Measurements from ENCODE around the gene ABCB8. TPM values are rescaled to one million over a fixed set of nuclear protein-coding genes. Genes with fewer than 3 reads are reported as not detected.

Gene ABCB8
- total RNA-seq, 2 experiments from 2014 or later: 57.0 to 62.2 TPM

DNA sequence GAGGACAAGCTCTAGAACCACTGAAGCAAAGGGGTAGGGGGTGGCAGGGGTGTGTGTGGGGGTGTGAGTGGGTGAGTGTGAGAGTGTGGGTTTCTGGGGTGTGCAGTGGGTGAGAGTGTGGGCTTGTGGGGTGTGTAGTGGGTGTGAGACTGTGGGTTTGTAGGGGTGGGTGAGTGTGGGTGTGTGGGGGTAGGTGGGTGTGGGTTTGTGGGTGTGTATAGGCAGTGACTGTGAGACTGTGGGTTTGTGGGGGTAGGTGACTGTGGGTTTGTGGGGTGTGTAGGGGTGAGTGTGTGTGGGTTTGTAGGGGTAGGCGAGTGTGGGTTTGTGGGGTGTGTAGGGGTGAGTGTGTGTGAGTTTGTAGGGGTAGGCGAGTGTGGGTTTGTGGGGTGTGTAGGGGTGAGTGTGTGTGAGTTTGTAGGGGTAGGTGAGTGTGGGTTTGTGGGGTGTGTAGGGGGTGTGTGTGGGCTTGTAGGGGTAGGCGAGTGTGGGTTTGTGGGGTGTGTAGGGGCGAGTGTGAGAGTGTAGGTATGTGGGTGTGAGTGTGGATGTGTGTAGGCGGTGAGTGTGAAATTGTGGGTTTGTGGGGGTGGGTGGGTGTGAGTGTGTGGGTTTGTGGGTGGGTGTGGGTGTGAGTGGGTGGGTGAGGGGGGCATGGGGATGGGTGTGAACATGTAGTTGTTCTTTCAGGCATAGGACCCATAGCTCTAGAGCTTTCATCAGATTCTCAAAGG, 28.6 kb upstream of the ABCB8 start:
- H3K36me3 ChIP-seq (ENCODE audit: insufficient read depth, low read length): peaks cover 5% of the 10 kb centered on the region
- no peaks in the 10 kb centered on the region for H3K9me3 ChIP-seq (ENCODE audit: control insufficient read depth in 1 of 2, insufficient read depth in 1 of 2, low read length in 2 of 2)
- no peaks in the 10 kb centered on the region for H3K27me3 ChIP-seq (ENCODE audit: control insufficient read depth in 1 of 2, insufficient read depth in 2 of 2, low read length in 2 of 2)
- no peaks in the 10 kb centered on the region for H3K27me3 Mint-ChIP-seq
- H3K36me3 Mint-ChIP-seq (ENCODE audit: low read depth): no peaks in the 10 kb centered on the region
- peaks cover 55% of the 10 kb centered on the region for H3K4me1 ChIP-seq (ENCODE audit: insufficient read depth, low read length)
- ATAC-seq (ENCODE audit: poor library complexity): no peak
- no peak overlapping the region for H3K27ac ChIP-seq (ENCODE audit: low read depth in 1 of 2, low read length in 2 of 2)
- ChIA-PET POLR2A (no interaction called here), CTCF (no interaction called here)
- TF ChIP-seq, protein P1, sequence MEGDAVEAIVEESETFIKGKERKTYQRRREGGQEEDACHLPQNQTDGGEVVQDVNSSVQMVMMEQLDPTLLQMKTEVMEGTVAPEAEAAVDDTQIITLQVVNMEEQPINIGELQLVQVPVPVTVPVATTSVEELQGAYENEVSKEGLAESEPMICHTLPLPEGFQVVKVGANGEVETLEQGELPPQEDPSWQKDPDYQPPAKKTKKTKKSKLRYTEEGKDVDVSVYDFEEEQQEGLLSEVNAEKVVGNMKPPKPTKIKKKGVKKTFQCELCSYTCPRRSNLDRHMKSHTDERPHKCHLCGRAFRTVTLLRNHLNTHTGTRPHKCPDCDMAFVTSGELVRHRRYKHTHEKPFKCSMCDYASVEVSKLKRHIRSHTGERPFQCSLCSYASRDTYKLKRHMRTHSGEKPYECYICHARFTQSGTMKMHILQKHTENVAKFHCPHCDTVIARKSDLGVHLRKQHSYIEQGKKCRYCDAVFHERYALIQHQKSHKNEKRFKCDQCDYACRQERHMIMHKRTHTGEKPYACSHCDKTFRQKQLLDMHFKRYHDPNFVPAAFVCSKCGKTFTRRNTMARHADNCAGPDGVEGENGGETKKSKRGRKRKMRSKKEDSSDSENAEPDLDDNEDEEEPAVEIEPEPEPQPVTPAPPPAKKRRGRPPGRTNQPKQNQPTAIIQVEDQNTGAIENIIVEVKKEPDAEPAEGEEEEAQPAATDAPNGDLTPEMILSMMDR (IDR thresholded peaks at IDR 0.05): no peak
- peak in 1 of 14 experiments; percentile 50 for DNase-seq
- peaks cover 42% of the 10 kb centered on the region for H3K4me1 Mint-ChIP-seq (ENCODE audit: low read depth)
- H3K4me3 Mint-ChIP-seq: no peak overlapping the region
- no peak overlapping the region for H3K4me3 ChIP-seq (ENCODE audit: low read length)
- no peaks in the 10 kb centered on the region for H3K9me3 Mint-ChIP-seq
- H3K27ac Mint-ChIP-seq: no peak overlapping the region
- intact Hi-C loops (cut with DNase I, micrococcal nuclease): no loop called here

DNA sequence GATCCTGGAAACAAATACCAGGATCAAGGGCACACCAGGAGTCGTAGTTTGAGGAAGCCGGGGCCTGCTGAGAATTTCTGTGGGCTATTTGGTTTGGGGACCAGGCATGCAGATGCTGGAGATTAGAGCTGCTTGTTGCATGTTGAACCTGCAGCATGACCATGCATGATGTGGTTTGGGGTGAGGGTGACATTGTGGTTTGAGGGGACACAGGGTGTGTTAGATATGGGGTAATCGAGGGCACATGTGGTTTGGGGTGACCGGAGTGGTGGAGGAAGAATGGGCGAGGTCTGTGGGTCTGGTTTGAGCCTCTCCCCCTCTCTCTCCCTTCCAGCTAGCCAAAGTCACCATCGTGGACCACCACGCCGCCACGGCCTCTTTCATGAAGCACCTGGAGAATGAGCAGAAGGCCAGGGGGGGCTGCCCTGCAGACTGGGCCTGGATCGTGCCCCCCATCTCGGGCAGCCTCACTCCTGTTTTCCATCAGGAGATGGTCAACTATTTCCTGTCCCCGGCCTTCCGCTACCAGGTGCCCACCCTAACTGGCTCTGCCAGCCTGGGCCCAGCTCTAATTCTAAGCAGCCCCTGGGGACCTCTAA, 27.3 kb upstream of the ABCB8 start:
- no peaks in the 10 kb centered on the region for H3K27me3 Mint-ChIP-seq
- CTCF ChIA-PET: no interaction called here

DNA sequence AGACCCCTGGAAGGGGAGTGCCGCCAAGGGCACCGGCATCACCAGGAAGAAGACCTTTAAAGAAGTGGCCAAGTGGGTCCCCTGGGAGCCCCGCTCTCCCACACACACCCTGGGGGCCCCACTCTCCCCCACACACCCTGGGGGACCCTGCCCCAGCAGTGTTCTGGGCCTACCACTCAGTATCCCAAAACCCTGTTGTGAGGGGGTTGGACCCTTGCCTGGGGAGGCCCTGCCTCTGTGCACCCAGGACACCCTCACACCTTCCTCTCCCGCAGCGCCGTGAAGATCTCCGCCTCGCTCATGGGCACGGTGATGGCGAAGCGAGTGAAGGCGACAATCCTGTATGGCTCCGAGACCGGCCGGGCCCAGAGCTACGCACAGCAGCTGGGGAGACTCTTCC, 26.7 kb upstream of the ABCB8 start:
- Mint-ChIP-seq H3K9me3 (no peaks in the 10 kb centered on the region), H3K27me3 (no peaks in the 10 kb centered on the region), H3K4me1 (ENCODE audit: low read depth) (peaks cover 46% of the 10 kb centered on the region), H3K27ac (no peak overlapping the region), H3K4me3 (no peak overlapping the region), H3K36me3 (ENCODE audit: low read depth) (peaks cover 8% of the 10 kb centered on the region)
- ChIA-PET CTCF (no interaction called here), POLR2A (interaction anchor here (1.1 kb wide), 1 partner anchor 27 kb away, joined by 4 read pairs; the partner anchor contains the start of gene ABCB8)
- ATAC-seq (ENCODE audit: poor library complexity): no peak
- Histone ChIP-seq H3K27me3 (ENCODE audit: control insufficient read depth in 1 of 2, insufficient read depth in 2 of 2, low read length in 2 of 2) (no peaks in the 10 kb centered on the region), H3K4me3 (ENCODE audit: low read length) (no peak overlapping the region), H3K4me1 (ENCODE audit: insufficient read depth, low read length) (peaks cover 47% of the 10 kb centered on the region), H3K36me3 (ENCODE audit: insufficient read depth, low read length) (peaks cover 5% of the 10 kb centered on the region), H3K9me3 (ENCODE audit: control insufficient read depth in 1 of 2, insufficient read depth in 1 of 2, low read length in 2 of 2) (no peaks in the 10 kb centered on the region), H3K27ac (ENCODE audit: low read depth in 1 of 2, low read length in 2 of 2) (no peak overlapping the region)
- intact Hi-C loops (cut with DNase I, micrococcal nuclease): no loop called here
- DNase-seq: no peak
- TF ChIP-seq, protein P1 (IDR thresholded peaks at IDR 0.05): no peak

More for the DNA sequence above, 27.3 kb upstream of the ABCB8 start:
- DNase-seq (no peak), ATAC-seq (ENCODE audit: poor library complexity) (no peak)
- H3K4me1 ChIP-seq (ENCODE audit: insufficient read depth, low read length): peaks cover 49% of the 10 kb centered on the region
- intact Hi-C loops (cut with DNase I, micrococcal nuclease): no loop called here
- H3K4me3 ChIP-seq (ENCODE audit: low read length): no peak overlapping the region
- H3K9me3 ChIP-seq (ENCODE audit: control insufficient read depth in 1 of 2, insufficient read depth in 1 of 2, low read length in 2 of 2): no peaks in the 10 kb centered on the region
- H3K4me3 Mint-ChIP-seq: no peak overlapping the region
- no peaks in the 10 kb centered on the region for H3K27me3 ChIP-seq (ENCODE audit: control insufficient read depth in 1 of 2, insufficient read depth in 2 of 2, low read length in 2 of 2)
- POLR2A ChIA-PET: interaction anchor here (1.1 kb wide), 1 partner anchor 27 kb away, joined by 4 read pairs; the partner anchor contains the start of gene ABCB8
- H3K36me3 Mint-ChIP-seq (ENCODE audit: low read depth): peaks cover 8% of the 10 kb centered on the region
- H3K36me3 ChIP-seq (ENCODE audit: insufficient read depth, low read length): peaks cover 5% of the 10 kb centered on the region
- H3K9me3 Mint-ChIP-seq: no peaks in the 10 kb centered on the region
- TF ChIP-seq, protein P1 (IDR thresholded peaks at IDR 0.05): no peak
- H3K4me1 Mint-ChIP-seq (ENCODE audit: low read depth): peaks cover 47% of the 10 kb centered on the region
- H3K27ac Mint-ChIP-seq: no peak overlapping the region
- no peak overlapping the region for H3K27ac ChIP-seq (ENCODE audit: low read depth in 1 of 2, low read length in 2 of 2)
